HepG2 (cell line): ENCODE data around the gene ADAD2. TPM values are rescaled to one million over a fixed set of nuclear protein-coding genes. Genes with fewer than 3 reads are reported as not detected.
A peak's percentile ranks its signal among the peaks of the same experiment; 100 is the strongest.

Experiments
- ATAC-seq: fragments of 200-7000 bp; cut with Tn5 transposase; 3 replicates; pipeline ENCODE4 v1.9.1; 2020; ENCODE audit warnings: mild to moderate bottlenecking, moderate library complexity
- BruUV-seq: library from RNA; stranded (reverse); fragments of 400-500 nt; replicated peaks from 2 replicates; lab custom pipeline; 2021; lab: Mats Ljungman, UMichigan
- CTCF ChIA-PET: fragments of 300-600 bp; formaldehyde crosslinking; extraction: SDS; loops from one replicate; lab custom pipeline; 2021; ENCODE audit warnings: low total read pairs, inconsistent platforms, low intra/inter-chr PET ratio; lab: Yijun Ruan, JAX
- POLR2A ChIA-PET: fragments of 350-600 bp; sonication (Branson Sonifier 250); formaldehyde crosslinking; loops from one replicate; lab custom pipeline; 2020; ENCODE audit warnings: antibody characterized with exemption, inconsistent platforms; lab: Yijun Ruan, JAX
- DNase-seq: peaks from one replicate; pipeline ENCODE4 v3.0.0-alpha.2; 2015; ENCODE audit warnings: low spot score
- FAIRE-seq: peaks from 3 replicates; lab custom pipeline; 2011; peaks lifted over from hg19 to GRCh38; lab: Jason Lieb, UNC
- H2AFZ ChIP-seq: one replicate; pipeline ENCODE4 v1.6.1; 2011; ENCODE audit warnings: low read length, inconsistent platforms
- H3K27ac ChIP-seq: fragments of 300-600 bp; 3 replicates; pipeline ENCODE4 v1.8.0; 2011; ENCODE audit warnings: mixed run types, mild to moderate bottlenecking, mixed read lengths, low read length, inconsistent platforms; ENCODE audit not compliant: insufficient read depth; ENCODE audit errors: extremely low read length
- H3K27me3 ChIP-seq, 2 experiments: fragments of 200-600 bp in 1 of 2; 2 replicates in 1 of 2; 3 replicates in 1 of 2; pipeline versions ENCODE4 v1.6.0 to v1.8.0; 2011; ENCODE audit warnings: low read length in 2 of 2, mild to moderate bottlenecking in 2 of 2, moderate library complexity in 2 of 2, inconsistent platforms in 1 of 2; ENCODE audit not compliant: insufficient read depth in 2 of 2, control insufficient read depth in 1 of 2
- H3K36me3 ChIP-seq, 2 experiments: fragments of 200-600 bp in 1 of 2; replicated peaks in 1 of 2; 2 replicates in 1 of 2; 3 replicates in 1 of 2; pipeline versions ENCODE4 v1.5.1 to v1.8.0; 2011; ENCODE audit warnings: low read length in 2 of 2, inconsistent platforms in 1 of 2; ENCODE audit not compliant: insufficient read depth in 2 of 2, control insufficient read depth in 1 of 2
- H3K4me1 ChIP-seq: 2 replicates; pipeline ENCODE4 v1.5.1; 2012; ENCODE audit warnings: low read length, inconsistent platforms; ENCODE audit not compliant: insufficient read depth
- H3K4me2 ChIP-seq: 2 replicates; pipeline ENCODE4 v1.6.0; 2011; ENCODE audit warnings: low read depth, low read length, inconsistent platforms
- H3K4me3 ChIP-seq, 3 experiments: fragments of 200-600 bp in 1 of 3; sonication (generic), shearing (Covaris generic) in 1 of 3; replicated peaks in 1 of 3; 2 replicates each; pipeline ENCODE4 v1.5.1; 2011 to 2016; ENCODE audit warnings: low read length in 3 of 3, inconsistent platforms in 2 of 3, low read depth in 2 of 3, mild to moderate bottlenecking in 2 of 3, control low read depth in 1 of 3, mixed read lengths in 1 of 3; ENCODE audit not compliant: insufficient read depth in 1 of 3
- H3K79me2 ChIP-seq: one replicate; pipeline ENCODE4 v1.6.1; 2011; ENCODE audit warnings: low read length, inconsistent platforms; ENCODE audit not compliant: insufficient read depth
- H3K9ac ChIP-seq: 2 replicates; pipeline ENCODE4 v1.6.0; 2011; ENCODE audit warnings: mild to moderate bottlenecking, low read depth, low read length, inconsistent platforms; ENCODE audit not compliant: insufficient read depth
- H3K9me3 ChIP-seq: 2 replicates; pipeline ENCODE4 v1.5.1; 2012; ENCODE audit warnings: mild to moderate bottlenecking, low read length
- H4K20me1 ChIP-seq: 2 replicates; pipeline ENCODE4 v1.6.0; 2011; ENCODE audit warnings: inconsistent platforms, mild to moderate bottlenecking, low read length, moderate library complexity; ENCODE audit not compliant: insufficient read depth
- GATAD2A ChIP-seq: IDR thresholded peaks from 2 replicates; pipeline ENCODE4 v1.6.1; 2016
- POLR2AphosphoS2 ChIP-seq: IDR thresholded peaks from 2 replicates; pipeline ENCODE4 v1.6.1; 2011; ENCODE audit warnings: low read depth, low read length, improper control_type of control experiment
- RBAK ChIP-seq: sonication (generic); formaldehyde crosslinking; IDR thresholded peaks from 2 replicates; pipeline ENCODE4 v1.5.1; 2020; ENCODE audit warnings: mild to moderate bottlenecking, missing genetic modification reagents
- SMARCE1 ChIP-seq: fragments of 450-650 bp; IDR thresholded peaks from 2 replicates; pipeline ENCODE4 v1.6.1; 2017; ENCODE audit warnings: borderline replicate concordance
- SMYD3 ChIP-seq: sonication (generic); formaldehyde crosslinking; IDR thresholded peaks from 2 replicates; pipeline ENCODE4 v1.8.1; 2023; ENCODE audit warnings: mild to moderate bottlenecking, missing genetic modification reagents
- TAF15 ChIP-seq: fragments of 200-400 bp; formaldehyde crosslinking; IDR thresholded peaks from one replicate; pipeline ENCODE4 v1.6.1; 2018; ENCODE audit warnings: mild to moderate bottlenecking, low read depth, low read length; ENCODE audit not compliant: poor library complexity, severe bottlenecking
- ZMYM3 ChIP-seq: sonication (generic); formaldehyde crosslinking; IDR thresholded peaks from 2 replicates; pipeline ENCODE4 v1.5.1; 2020; ENCODE audit warnings: mild to moderate bottlenecking, missing genetic modification reagents
- ZNF530 ChIP-seq: sonication (generic); formaldehyde crosslinking; IDR thresholded peaks from 2 replicates; pipeline ENCODE4 v1.5.0; 2020; ENCODE audit warnings: low read depth, mild to moderate bottlenecking, missing genetic modification reagents
- ZNF768 ChIP-seq: sonication (generic); formaldehyde crosslinking; IDR thresholded peaks from 2 replicates; pipeline ENCODE4 v1.4.0; 2020; ENCODE audit warnings: missing genetic modification reagents
- WGBS: methylation state at CpG from one replicate; pipeline ENCODE4 v1.1.6; 2017; ENCODE audit warnings: low lambda C conversion rate; 5-methylcytosine and 5-hydroxymethylcytosine counted together
- in situ Hi-C: cut with HindIII; loops from 2 replicates; pipeline ENCODE4 v1.10.0; 2017; ENCODE audit warnings: low pct_unique_long_range_greater_than_20kb; ENCODE audit not compliant: extremely low pct_ligation_motif_present
- intact Hi-C: fragments of 100-400 bp; cut with micrococcal nuclease; formaldehyde crosslinking; loops from one replicate; pipeline ENCODE4 v1.10.0; 2022; ENCODE audit not compliant: unreplicated experiment
- polyA plus RNA-seq, 8 experiments: library from polyadenylated mRNA; depleted of rRNA in 3 of 8; stranded (reverse) in 7 of 8; unstranded in 1 of 8; fragments of >200 nt; fragmentation: Illumina TruSeq in 4 of 8; extraction: Trizol in 4 of 8; gene quantifications; 2 replicates each; pipeline versions ENCODE4 v1.2.1 to v1.2.3, GENCODE V29; 2011 to 2016; ENCODE audit warnings: low read depth in 4 of 8, missing spikeins in 1 of 8, mixed read lengths in 1 of 8; ENCODE audit not compliant: insufficient read depth in 1 of 8
- total RNA-seq, 5 experiments: library from RNA; depleted of rRNA; stranded (reverse); fragments of >200 nt; fragmentation: Illumina TruSeq; extraction: Trizol; gene quantifications; 2 replicates each; pipeline ENCODE4 v1.2.3, GENCODE V29; 2016; ENCODE audit warnings: low read depth in 1 of 5
- TF ChIP-seq, protein P1 (sequence below): sonication (generic); formaldehyde crosslinking; IDR thresholded peaks from 2 replicates; pipeline ENCODE4 v1.8.0; 2022; ENCODE audit warnings: mild to moderate bottlenecking, missing genetic modification reagents, moderate library complexity

The ADAD2 gene
- total and polyA plus RNA-seq, 2 of the 13 experiments (the other 11 are each of a cell fraction or from before 2014, with no cell fraction given) = not detected

DNA sequence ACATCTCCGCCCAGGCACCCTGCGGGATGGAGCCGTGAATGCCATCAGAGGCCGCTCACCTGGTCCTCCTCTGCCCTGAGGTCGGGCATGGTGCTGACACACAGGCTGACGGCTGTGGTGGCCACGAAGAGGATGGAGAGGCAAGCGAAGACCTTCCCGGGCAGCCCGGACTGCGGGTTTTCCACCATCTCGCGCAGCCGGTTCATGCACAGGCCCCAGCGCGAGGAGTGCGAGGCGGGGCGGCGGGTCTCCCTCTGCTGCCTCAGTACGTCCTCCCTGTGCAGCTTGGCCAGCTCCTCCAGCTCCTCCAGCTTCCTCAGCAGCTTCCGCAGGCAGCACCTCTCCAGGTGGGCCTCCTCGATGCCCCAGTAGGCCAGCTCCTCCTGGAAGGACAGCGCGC lies 45.7 kb downstream of the ADAD2 start (continued):
- TF ChIP-seq ZNF530 (no peak), RBAK (CRISPR knock-in tag) (no peak), SMYD3 (no peak), GATAD2A (CRISPR knock-in tag) (no peak), SMARCE1 (no peak), POLR2AphosphoS2 (no peak), TAF15 (no peak)

DNA sequence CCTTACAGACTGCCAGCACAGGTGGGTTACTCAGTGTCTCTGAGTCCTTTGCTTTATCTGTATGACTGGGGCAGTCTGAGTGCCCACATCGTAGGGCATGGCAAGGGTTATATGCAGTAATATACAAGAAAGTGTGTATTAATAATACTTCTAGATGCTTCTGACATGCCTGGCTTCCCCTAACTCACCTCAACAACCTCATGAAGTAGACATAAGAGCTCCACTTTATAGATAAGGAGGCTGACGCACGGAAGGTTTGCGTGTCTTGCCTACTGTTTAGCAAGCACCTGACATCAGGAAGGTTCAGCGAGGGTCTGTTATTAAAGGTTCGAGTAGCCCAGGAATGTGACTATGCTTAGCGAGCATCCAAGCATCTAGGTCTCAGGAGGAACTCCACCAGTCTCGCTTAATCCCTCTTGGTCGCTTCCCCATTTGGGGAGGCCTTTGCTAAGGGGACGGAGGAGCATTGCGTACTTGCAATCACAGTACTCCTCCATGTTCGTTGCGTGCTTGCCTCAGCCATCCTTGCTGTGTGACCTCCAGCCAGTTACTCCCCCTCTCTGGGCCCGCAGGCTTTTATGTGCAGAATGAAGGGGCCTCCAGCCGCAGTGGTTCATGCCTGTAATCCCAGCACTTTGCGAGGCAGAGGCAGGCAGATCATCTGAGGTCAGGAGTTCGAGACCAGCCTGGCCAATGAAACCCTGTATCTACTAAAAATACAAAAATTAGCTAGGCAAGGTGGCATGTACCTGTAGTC lies 47.2 kb downstream of the ADAD2 start:
- H3K4me2 ChIP-seq = no peak overlapping the region
- no peaks in the 10 kb centered on the region for H3K79me2 ChIP-seq
- no peaks in the 10 kb centered on the region for H3K9me3 ChIP-seq
- intact Hi-C loops = no loop called here
- no peak overlapping the region for H3K4me3 ChIP-seq
- no peaks in the 10 kb centered on the region for H3K36me3 ChIP-seq
- TF ChIP-seq ZNF768 (CRISPR knock-in tag) = peak; percentile 96
- peak; percentile 58 for TF ChIP-seq ZMYM3 (CRISPR knock-in tag)
- TF ChIP-seq, protein P1, sequence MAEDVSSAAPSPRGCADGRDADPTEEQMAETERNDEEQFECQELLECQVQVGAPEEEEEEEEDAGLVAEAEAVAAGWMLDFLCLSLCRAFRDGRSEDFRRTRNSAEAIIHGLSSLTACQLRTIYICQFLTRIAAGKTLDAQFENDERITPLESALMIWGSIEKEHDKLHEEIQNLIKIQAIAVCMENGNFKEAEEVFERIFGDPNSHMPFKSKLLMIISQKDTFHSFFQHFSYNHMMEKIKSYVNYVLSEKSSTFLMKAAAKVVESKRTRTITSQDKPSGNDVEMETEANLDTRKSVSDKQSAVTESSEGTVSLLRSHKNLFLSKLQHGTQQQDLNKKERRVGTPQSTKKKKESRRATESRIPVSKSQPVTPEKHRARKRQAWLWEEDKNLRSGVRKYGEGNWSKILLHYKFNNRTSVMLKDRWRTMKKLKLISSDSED = no peak
- CTCF ChIA-PET = no interaction called here
- H3K9ac ChIP-seq = no peak overlapping the region
- POLR2A ChIA-PET = no interaction called here
- DNase-seq = no peak
- H2AFZ ChIP-seq = no peak overlapping the region
- no peak for FAIRE-seq
- WGBS = 50% methylated on average over 17 of the region's 17 CpGs
- H4K20me1 ChIP-seq = no peaks in the 10 kb centered on the region
- in situ Hi-C loops = no loop called here
- no peaks in the 10 kb centered on the region for H3K4me1 ChIP-seq
- no TSS peak for BruUV-seq
- no peak overlapping the region for H3K27ac ChIP-seq
- ATAC-seq = no peak
- H3K27me3 ChIP-seq = peaks cover 6 to 77% of the 10 kb centered on the region in 2 experiments
